Measurements from ENCODE around the gene ASCL3. TPM values are rescaled to one million over a fixed set of nuclear protein-coding genes. Genes with fewer than 3 reads are reported as not detected.
A peak's percentile ranks its signal among the peaks of the same experiment; 100 is the strongest.

The ASCL3 gene
- total RNA-seq, 4 donors from 2014 or later, result not detected

GRCh38 chr11:8962841-8963240 is 20.0 kb upstream of the ASCL3 start:
- peaks cover 27 to 35% of the 10 kb centered on the region in 2 donors for H3K4me1 ChIP-seq
- 62 to 63% methylated on average over 2 of the region's 2 CpGs for WGBS, 2 donors
- intact Hi-C loops (cut with DNase I), result loop anchor here (10.0 kb wide), 1 partner anchor 288 kb away; no protein-coding TSS in a partner anchor

DNA sequence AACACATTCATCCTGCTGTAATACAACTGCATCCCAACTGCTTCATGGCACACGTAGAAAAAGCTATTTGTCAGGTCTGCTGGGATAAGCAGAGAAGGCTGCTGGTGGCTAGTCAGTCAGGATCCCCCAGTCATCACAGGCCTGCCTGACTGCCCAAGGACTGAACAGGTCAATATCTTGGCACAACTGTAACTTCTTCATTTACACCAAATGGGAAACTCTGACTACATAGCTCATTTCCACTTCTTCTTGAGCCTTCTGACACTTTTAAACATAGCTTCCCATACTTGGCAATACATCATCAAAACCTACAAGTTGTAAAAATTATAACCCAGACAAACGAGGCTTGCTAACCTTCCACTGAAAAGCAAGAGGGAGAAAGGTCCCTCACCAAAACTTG is 18.6 kb upstream of the ASCL3 start:
- Histone ChIP-seq H3K4me1 (peaks cover 27 to 35% of the 10 kb centered on the region in 2 donors), H3K36me3 (no peaks in the 10 kb centered on the region), H3K9me3 (no peaks in the 10 kb centered on the region), H3K27me3 (no peaks in the 10 kb centered on the region), H3K27ac (no peak overlapping the region), H3K4me3 (replicated peaks in 1 of 3) (no peak overlapping the region)
- no peak for DNase-seq
- no peak for TF ChIP-seq POLR2A (IDR thresholded peaks at IDR 0.05)
- TF ChIP-seq, protein P1, sequence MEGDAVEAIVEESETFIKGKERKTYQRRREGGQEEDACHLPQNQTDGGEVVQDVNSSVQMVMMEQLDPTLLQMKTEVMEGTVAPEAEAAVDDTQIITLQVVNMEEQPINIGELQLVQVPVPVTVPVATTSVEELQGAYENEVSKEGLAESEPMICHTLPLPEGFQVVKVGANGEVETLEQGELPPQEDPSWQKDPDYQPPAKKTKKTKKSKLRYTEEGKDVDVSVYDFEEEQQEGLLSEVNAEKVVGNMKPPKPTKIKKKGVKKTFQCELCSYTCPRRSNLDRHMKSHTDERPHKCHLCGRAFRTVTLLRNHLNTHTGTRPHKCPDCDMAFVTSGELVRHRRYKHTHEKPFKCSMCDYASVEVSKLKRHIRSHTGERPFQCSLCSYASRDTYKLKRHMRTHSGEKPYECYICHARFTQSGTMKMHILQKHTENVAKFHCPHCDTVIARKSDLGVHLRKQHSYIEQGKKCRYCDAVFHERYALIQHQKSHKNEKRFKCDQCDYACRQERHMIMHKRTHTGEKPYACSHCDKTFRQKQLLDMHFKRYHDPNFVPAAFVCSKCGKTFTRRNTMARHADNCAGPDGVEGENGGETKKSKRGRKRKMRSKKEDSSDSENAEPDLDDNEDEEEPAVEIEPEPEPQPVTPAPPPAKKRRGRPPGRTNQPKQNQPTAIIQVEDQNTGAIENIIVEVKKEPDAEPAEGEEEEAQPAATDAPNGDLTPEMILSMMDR (IDR thresholded peaks at IDR 0.05), result no peak
- 79 to 83% methylated on average over 2 of the region's 2 CpGs for WGBS, 2 donors
- intact Hi-C loops (cut with DNase I), result loop anchor here (10.0 kb wide), 1 partner anchor 287 kb away; no protein-coding TSS in a partner anchor

More at GRCh38 chr11:8962841-8963240, 20.0 kb upstream of the ASCL3 start:
- no peaks in the 10 kb centered on the region for H3K27me3 ChIP-seq
- H3K9me3 ChIP-seq, result no peaks in the 10 kb centered on the region
- no peak overlapping the region for H3K27ac ChIP-seq
- no peak for TF ChIP-seq POLR2A (IDR thresholded peaks at IDR 0.05)
- TF ChIP-seq, protein P1 (IDR thresholded peaks at IDR 0.05), result no peak
- no peak overlapping the region for H3K4me3 ChIP-seq (replicated peaks in 1 of 3)
- DNase-seq, result no peak
- H3K36me3 ChIP-seq, result no peaks in the 10 kb centered on the region

DNA sequence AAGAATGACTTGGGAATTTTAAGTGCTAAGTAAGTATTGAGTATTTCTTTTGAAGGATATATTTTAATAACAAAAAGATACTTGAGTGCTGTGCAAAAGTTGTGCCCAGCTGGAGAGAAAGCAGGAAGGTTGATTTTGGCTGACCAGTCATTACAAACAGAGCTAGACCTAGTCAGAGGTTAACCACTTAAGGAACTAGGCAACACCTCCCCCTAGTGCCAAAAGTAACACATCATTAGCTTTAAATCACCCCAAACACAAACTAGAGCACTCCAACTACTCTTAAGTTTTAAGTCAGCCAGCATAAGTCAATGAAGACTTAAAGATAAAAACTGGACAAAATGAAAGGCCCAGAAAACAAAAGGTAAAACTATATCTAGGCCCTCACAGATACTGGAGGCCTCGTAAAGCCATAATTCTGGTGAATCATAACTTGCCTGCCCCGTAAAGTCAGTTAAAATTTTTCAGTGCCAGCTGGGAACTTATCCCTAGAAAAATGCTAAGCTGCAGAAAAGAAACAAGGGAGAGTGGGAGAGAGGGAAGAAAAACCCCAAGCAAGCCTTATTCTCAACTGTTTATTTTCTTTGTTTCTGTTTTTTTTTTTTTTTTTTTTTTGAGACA is 16.8 kb upstream of the ASCL3 start:
- Histone ChIP-seq H3K27me3 (no peaks in the 10 kb centered on the region), H3K4me3 (replicated peaks in 1 of 3) (no peak overlapping the region), H3K9me3 (no peaks in the 10 kb centered on the region), H3K36me3 (peaks cover 0 to 5% of the 10 kb centered on the region in 2 donors), H3K4me1 (peaks cover 27 to 29% of the 10 kb centered on the region in 2 donors), H3K27ac (peak overlapping the region; percentile 72 to 82 (median 81))
- DNase-seq, result peak; percentile 54 to 64
- 6 to 16% methylated on average over 2 of the region's 2 CpGs for WGBS, 2 donors
- intact Hi-C loops (cut with DNase I), result loop anchor here (10.0 kb wide), 1 partner anchor 285 kb away; no protein-coding TSS in a partner anchor
- no peak for TF ChIP-seq POLR2A (IDR thresholded peaks at IDR 0.05)
- TF ChIP-seq, protein P1 (IDR thresholded peaks at IDR 0.05), result peak in 4 of 6 experiments; percentile 43 to 69 (median 58)

GRCh38 chr11:8956860-8957259 is 14.0 kb upstream of the ASCL3 start:
- Histone ChIP-seq H3K9me3 (no peaks in the 10 kb centered on the region), H3K4me1 (peaks cover 15 to 16% of the 10 kb centered on the region in 2 donors), H3K27ac (no peak overlapping the region), H3K27me3 (no peaks in the 10 kb centered on the region), H3K36me3 (peaks cover 0 to 19% of the 10 kb centered on the region in 2 donors), H3K4me3 (replicated peaks in 1 of 3) (no peak overlapping the region)
- 89 to 92% methylated on average over 4 of the region's 4 CpGs for WGBS, 2 donors
- no peak for TF ChIP-seq POLR2A (IDR thresholded peaks at IDR 0.05)
- TF ChIP-seq, protein P1 (IDR thresholded peaks at IDR 0.05), result no peak
- intact Hi-C loops (cut with DNase I), result no loop called here
- no peak for DNase-seq

- 79 to 84% methylated on average over 3 of the region's 3 CpGs for WGBS, 2 donors
- Histone ChIP-seq H3K27me3 (no peaks in the 10 kb centered on the region), H3K9me3 (no peaks in the 10 kb centered on the region), H3K27ac (no peak overlapping the region), H3K36me3 (peaks cover 17 to 39% of the 10 kb centered on the region in 2 donors), H3K4me3 (replicated peaks in 1 of 3) (no peak overlapping the region), H3K4me1 (no peaks in the 10 kb centered on the region)
- intact Hi-C loops (cut with DNase I), result no loop called here
- TF ChIP-seq POLR2A (IDR thresholded peaks at IDR 0.05), result no peak
- DNase-seq, result no peak
Observed at GRCh38 chr11:8948886-8949285, 6.1 kb upstream of the ASCL3 start.

Measured in thyroid gland (tissue), 4 donors.